SKM-1 (cell line): Measurements from ENCODE around the gene CD52.

Experiments used
- DNase-seq: peaks from one replicate; lab custom pipeline; 2025; ENCODE audit not compliant: unreplicated experiment; lab: John Stamatoyannopoulos, UW

Gene CD52, protein sequence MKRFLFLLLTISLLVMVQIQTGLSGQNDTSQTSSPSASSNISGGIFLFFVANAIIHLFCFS

DNA sequence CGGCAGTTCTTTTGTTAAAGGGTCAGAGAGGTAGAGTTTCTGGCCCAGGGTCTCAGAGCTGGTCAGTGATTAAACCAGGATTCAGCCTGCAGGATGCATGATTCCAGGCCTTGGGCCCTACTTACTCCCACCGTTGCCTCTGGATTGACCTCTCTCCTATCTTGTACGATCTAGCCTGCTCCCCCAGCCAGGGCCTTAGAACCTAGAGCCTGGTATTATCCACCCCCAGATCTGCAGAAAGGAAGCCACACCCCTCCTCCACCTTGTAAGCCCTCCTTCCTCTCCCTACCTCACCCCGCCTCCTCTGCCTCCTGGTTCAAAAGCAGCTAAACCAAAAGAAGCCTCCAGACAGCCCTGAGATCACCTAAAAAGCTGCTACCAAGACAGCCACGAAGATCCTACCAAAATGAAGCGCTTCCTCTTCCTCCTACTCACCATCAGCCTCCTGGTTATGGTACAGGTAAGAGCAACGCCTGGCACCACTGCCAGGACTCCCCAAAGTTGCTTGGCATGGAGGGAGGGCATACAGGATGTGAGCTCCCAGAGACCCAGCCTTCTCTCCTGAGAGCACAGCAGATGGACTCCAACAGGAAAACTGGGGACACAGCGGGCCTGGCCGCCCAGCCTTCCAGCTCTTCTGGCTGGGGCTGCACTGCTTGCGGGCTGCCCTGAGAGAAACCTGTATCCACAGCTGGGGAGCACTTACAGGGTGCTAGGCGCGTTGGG, at the start of gene CD52:
TSS of gene CD52 (plus strand) at position 347 of the 726 bp plus-strand sequence. CDS start at position 407, 60 bp downstream.
- DNase-seq = no peak

DNA sequence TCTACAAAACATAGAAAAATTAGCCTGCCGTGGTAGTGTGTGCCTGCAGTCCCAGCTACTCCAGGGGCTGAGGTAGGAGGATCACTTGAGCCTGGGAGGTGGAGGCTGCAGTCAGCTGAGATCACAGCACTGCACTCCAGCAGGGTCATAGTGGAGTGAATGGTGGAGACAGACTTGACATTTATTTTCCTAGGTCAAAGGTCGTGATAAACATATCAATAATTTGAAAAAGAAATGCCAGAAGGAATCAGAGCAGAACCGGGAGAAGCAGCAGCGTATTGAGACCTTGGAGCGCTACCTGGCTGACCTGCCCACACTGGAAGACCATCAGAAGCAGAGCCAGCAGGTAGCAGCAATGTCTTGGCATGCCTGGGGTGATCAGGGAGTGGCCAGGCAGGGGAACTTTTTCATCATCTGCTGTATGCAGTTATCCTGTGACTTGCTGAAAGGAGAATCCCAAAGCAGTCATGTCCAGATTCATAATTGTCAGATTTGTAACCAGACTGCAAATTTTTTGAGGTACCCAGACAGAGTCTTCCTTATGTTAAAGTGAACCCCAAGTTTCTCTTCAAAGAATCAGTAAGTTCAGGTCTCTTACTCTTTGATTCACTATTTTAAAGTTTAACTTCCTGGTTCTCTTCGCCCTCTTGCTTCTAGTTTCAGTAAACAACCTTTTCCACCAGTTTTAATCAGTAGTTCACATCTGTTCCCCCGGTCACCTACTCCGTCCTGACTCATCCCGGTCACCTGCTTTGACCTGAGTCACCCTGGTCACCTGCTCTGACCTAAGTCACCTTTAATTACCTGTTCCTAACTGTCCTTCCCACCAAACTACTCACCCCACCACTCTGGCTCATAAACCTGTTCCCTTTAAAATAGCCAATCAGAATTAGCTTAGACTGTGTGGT, 49.2 kb upstream of the CD52 start:
- no peak for DNase-seq

DNA sequence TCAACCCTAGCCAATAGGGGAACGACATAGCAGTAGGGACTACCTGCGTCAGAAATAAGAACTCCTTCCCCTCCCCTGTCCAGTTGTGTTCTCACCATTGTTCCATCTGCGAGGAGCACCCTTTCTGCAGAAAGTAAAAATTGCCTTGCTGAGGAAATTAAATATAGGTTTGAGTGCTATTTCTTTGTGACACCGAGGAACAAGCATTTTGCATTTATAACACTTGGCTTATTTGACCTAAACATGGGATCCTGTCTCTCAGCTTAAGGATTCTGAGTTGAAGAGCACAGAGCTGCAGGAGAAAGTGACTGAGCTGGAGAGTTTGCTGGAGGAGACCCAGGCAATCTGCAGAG, 48.6 kb upstream of the CD52 start:
- DNase-seq = no peak

DNA sequence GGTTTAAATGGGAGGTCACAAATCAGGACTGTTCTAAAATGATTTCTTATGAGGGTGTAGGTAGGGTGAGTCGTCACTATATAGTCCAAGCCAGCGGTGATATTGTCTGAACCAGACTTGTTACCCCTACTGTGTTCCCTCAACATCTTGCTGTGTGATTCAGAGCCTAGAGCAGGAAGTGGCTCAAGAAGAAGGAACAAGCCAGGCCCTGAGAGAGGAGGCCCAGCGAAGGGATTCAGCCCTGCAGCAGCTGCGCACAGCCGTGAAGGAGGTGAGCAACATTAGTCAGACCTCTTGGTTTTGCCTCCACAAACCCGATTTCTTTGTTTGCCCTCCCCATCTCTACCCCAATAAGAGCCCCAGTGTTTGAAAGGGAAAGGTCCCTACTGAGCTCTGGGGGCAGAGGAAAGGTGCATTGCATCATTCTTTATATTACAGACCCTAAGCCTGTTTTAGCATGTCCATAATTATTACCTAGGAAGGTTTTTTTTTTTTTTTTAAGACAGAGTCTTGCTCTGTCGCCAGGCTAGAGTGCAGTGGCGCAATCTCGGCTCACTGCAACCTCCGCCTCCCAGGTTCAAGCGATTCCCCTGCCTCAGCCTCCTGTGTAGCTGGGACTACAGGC, 42.8 kb upstream of the CD52 start:
- DNase-seq = peak; percentile 83

DNA sequence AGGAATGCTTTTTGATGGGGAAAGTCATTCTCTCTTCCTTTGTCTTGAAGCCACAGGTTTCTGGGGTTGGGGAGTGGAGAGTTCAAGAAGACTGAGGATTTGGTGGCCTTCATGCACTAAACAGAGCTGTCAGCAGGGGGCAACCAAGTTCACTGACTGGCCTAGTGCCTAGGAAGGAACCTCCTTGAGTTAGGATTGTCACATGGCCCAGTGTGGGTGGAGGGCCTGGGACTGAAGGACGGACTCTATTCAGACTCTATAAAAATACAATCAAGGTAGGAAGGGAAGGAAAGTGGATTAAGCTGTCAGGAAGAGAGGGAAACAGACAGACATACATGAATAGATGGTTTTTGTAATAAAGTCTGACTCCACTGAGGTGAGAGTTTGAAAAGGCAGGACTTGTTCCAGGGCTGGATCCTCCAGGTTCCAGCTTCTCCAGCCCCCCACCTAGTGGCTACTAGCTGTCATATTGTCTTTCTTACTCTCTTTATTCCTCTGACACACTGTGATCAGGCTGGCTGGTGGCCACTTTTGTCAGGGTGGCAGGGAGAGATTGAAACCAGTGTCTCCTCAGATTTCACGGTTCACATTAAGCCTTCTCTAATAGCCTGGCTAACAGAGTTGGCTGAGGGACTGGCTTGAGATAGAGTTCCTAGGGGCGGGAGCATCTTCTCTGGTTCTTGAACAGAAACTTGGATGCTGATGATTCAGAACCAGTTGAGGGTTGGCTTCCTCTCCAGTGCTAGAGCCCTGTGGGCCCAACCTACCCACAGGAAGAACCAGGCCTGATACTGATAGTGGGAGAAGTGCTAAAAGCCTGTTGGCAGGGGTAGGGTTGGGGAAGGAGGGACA, 42.0 kb upstream of the CD52 start:
- DNase-seq = peak; percentile 85

DNA sequence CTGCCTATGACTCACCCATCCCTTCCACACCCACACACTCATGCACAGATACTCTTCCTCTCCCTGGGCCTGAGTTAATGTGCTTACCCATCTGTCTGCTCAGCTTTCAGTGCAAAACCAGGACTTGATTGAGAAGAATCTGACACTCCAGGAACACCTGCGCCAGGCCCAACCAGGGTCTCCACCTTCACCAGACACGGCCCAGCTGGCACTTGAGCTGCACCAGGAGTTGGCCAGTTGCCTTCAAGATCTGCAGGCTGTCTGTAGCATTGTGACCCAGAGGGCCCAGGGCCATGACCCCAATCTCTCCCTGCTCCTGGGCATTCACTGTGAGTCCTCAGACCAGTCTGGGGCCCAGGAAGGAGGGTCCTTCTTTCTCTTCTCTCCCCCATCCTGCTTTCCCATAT, 41.3 kb upstream of the CD52 start:
- no peak for DNase-seq

DNA sequence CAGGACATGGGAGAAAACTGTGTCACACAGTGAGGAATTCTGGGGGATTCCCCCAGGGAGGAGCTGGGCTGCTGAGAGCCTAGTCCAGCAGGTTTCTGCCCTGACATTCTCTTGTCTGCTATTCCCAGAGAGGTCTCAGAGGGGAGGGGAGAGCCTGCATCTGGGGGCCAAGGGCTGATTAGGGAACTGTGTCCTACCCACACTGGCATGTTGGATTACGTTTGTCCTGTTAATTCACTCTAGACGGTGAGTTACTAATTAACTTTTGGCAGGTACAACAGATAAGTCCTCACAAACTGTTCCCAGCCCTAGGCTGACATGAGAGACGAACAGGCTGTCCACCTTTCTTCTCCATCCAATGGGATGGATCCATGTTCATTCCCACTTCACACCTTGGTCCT, 40.5 kb upstream of the CD52 start:
- DNase-seq = no peak

DNA sequence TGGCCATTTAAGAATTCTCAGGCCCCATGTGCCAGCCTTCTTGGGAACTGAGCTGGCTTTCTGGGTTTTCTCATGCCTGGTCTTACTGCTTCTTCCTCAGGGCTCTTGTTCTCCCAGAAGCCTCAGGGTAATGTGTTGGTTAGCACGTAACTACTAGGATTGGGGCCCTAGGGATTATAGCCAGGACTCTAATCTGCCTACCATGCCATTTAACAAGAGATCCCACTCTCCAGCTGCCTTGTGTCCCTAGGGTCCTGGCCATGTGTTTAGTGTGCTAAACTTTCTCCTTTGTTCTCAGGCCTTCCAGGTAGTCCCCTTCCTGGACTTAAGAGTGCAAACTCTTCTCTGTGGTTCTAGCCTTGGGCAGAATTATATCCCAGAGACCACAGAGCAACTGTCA, 40.0 kb upstream of the CD52 start:
- no peak for DNase-seq

DNA sequence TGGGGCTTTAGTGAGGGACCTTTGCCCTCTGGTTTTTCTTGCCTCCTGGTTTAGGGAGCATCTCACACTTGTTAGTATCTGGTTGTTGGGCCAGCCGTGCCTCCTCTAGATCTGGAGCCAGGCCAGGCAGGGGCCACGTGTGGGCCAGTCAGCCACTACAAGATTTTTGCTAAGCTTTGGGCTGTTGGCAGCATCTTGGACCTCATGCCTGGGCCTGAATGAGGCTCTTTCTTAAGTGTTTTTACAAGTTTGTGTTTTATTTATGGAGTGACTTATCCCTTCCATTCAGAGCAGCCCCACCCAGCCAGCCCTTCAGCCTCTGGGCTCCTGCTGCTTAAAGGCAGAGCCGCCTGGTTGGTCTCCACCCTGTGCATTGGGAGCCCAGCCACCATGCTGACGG, 39.5 kb upstream of the CD52 start:
- no peak for DNase-seq

DNA sequence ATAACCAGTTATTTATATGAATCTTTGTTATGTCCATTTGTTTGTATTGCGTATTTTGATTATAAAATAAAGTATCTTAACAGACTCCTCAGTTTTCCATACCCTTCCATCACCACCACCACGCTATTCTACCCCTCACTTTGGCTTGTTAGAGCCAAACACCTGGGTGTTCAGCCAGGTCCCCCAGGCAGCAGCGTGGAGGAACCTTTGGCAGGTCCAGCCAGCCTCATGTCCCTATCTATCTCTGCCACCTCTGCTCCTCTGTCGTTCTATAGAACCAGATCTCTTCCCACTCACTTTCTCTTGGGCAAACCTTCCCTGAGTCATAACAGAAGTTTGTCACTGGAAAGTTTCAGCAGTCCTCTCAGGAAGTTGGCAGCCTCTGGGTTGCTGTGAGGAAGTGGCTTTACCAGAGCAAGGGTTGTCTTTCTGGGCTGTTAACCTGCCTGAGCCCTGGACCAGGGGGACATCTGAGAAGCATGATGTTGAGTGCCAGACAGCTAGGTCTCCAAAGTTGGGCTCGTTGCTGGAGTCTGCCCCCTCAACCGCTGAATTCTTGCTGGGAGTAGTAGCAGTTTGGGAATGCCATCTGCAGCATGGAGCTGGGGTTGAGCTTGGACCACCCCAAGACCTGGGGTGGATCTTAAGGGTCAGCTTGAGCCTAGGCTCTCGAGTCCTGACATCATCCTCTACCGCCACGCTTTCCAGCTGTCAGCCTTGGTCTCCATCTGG, 38.9 kb upstream of the CD52 start:
- peak; percentile 52 for DNase-seq

DNA sequence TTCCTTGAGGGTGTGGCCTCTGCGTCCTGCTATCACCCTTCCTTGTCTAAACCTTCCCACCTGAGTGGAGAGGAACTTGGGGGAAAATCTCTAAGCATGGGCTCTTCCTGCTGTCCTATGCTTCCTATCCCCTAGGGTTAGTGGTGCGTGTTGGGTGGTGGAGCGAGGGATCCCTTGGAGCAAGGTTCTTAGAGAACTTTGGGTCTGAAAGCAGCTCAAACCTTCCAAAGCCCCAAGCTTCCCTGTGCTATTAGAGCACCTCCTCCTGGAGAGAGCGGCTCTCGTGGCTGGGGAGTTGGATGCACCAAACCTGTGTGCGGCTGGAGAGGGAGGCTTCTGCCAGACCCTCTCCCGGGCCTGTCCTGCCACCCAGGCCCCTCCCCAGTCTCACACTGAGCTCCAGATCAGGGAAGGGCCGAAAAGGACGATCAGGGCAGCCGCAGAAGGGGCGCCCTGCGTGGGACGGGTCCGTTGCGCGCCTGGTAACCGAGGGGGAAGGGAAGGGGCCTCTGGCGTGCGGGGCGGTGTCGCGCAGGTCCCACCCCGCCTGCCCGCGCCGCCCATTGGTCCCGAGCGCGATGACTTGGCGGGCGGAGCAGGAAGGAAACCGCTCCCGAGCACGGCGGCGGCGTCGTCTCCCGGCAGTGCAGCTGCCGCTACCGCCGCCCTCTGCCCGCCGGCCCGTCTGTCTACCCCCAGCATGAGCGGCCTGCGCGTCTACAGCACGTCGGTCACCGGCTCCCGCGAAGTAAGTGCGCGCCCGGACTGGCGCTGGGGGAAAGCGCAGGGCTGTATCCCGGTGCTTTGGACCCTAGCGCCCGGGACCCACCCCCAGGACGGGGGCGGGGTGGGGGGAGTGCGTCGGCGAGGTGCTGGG, 38.1 kb upstream of the CD52 start, which contains the start of gene SH3BGRL3:
TSS of gene SH3BGRL3 (plus strand) at position 631 of the 877 bp plus-strand sequence. CDS start at position 701, 70 bp downstream.
- peak; percentile 77 for DNase-seq

DNA sequence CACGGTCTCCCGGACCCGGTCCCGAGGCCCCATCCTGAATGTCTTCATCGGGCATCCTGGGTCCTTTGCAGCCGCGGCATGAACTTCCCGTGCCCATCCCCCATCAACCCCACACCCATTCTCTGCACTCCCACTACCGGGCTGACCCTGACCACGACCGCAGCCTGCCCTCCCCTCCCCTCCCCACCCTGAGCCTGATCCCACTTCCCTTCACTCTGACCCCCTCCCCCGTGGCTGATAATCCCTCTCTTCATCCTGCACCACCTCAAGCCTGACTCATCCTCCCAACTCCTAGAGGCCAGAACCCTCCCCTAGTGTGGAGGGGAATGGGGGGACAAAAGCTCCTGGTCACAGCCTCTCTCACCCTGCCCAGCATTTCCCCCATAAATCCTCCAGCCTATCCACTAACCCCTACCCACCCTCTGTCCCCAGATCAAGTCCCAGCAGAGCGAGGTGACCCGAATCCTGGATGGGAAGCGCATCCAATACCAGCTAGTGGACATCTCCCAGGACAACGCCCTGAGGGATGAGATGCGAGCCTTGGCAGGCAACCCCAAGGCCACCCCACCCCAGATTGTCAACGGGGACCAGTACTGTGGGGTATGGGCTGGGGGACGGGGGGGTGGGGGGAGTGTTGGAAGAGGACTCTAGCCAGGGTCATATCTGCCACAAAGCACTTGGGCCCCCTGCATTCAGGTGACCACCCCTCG, 37.3 kb upstream of the CD52 start:
- peak; percentile 50 for DNase-seq

DNA sequence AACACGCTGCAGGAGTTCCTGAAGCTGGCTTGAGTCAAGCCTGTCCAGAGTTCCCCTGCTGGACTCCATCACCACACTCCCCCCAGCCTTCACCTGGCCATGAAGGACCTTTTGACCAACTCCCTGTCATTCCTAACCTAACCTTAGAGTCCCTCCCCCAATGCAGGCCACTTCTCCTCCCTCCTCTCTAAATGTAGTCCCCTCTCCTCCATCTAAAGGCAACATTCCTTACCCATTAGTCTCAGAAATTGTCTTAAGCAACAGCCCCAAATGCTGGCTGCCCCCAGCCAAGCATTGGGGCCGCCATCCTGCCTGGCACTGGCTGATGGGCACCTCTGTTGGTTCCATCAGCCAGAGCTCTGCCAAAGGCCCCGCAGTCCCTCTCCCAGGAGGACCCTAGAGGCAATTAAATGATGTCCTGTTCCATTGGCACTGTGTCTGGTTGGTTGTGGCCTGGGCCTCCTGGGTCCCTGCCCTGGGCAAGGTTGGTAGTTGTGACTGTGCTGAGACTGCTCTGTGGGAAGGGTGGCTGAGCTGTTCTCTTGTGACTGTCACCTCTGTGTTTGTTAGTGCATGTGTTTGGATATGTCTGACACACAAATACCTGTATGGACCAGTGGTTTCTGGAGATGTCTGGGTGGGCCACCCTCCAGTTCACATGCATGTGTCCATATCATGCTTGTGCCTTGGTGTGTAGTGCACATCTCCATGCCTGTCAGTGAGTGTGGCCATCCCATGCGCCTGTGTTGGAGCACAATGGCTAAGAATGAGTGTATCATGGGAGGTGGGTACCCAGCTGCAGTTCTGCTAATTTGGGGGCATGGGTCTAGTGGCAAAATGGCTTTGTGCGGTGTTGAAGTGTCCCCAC, 36.4 kb upstream of the CD52 start:
- no peak for DNase-seq

DNA sequence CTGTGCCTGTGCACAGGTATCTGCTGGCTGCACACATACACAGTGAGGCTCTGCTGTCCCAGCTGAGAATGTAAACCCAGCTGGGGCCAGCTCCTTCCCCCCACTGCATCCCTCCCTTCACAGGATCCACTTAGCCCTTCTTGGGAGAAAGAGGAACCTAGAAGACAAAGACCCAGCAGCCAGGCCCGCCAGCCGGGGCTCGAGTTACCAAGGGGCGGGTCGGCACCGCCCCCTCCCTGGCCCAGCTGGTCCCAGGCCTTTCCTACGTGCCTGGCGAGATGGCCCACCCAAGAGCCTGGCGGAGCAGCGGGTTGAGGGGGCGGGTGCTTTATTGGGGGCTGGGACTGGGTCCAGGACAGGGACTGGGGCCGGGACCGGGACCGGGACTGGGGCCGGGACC, 35.8 kb upstream of the CD52 start:
- DNase-seq = no peak

DNA sequence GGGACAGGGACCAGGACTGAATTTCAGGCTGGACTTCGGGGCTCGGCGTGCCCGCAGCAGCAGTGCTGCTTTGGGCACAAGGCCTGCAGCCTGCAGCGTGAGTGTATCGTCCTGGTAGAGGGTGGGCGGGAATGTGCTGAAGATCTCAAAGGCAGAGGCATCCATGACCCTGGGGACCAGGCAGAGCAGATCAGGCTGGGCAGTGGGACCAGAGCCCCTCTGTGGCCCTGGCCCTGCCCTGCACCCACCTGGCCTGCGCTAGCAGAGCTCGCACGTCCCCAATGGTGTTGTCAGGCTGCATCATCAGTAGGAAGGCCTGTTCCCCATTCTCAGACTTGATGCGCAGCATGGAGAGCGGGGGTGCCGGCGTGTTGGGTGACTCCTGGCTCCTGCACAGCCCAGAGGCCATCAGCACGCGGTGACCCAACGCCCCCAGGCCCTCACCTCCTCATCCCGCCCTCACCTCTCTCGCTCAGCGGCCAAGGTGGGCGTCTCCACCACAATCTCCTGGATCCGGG, 35.3 kb upstream of the CD52 start:
- DNase-seq = no peak

DNA sequence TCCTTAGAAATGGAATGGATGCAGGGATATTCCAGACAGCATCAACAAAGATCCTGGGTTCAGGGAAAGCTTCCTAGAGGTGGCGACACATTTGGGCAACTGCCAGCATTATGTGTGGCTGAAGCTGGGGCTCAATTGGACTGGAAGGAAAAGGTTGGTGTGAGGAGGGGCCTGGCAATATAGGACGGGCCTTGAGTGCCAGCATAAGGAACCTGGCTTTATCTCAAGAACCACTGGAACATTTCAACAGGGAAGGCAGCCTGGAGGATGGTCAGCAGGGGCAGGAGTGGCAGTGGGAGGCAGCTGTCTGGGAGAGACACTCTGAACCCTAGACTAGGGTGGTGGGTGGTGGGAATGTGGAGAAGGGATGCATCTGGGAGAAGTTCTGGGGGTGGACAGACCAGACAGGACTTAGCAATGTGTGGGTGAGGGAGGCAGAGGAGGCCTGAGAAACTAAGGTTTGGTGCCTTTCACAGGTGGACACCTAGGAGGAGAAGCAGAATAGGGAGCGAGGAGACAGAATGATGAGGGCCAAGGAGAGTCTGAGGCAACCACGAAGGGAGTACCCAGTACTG, 34.4 kb upstream of the CD52 start:
- no peak for DNase-seq
